ENCODE data around the gene PRSS16. TPM values are rescaled to one million over a fixed set of nuclear protein-coding genes. Genes with fewer than 3 reads are reported as not detected.

Gene PRSS16
- total RNA-seq, 1 experiment from 2014 or later, result 32.5 TPM

DNA sequence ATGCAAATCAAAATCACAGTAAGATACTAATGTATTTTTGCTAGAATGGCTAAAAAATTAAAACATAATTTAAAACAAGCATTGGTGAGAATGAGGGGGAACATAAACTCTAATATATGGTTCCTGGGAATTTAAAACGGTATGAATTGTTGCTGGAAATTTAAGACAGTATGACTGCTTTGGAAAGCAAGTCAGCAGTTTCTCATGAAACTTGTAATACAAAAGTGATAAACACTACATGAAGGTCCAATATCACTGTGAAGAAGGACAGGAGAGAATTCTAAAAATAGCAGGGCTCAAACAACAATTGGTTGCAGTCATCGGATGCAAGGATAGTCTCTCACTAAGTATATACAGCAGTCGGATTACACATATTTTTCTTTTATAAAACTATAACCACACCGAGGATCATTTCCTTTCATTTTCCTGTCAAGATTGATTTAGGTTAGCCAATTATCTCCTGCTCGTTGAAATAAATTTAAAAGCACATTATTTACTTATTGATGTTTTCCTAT, 18.5 kb upstream of the PRSS16 start:
- BruUV-seq (replicated peaks), result no TSS peak
- H3K4me2 ChIP-seq, result no peak overlapping the region
- intact Hi-C loops (cut with micrococcal nuclease; ENCODE audit: unreplicated experiment), result no loop called here

DNA sequence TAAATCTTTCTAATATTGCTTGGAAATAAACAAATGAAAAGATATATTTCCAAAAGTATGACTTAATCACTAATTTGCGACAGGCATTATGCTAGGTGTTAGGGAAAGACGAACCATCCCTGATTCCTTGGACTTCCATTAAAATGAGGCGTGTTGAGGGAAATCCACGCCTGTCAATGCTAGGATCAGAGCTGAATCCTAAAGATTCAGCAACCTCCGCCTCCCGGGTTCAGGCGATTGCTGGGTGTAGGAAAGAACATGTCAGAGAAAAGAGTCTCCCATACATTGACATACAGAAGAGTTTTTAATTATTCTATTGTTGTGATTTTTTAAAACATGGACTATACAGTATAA, 16.8 kb upstream of the PRSS16 start:
- no peaks in the 10 kb centered on the region for H4K20me1 ChIP-seq (ENCODE audit: insufficient read depth)
- peaks cover 27% of the 10 kb centered on the region for H3F3A ChIP-seq (ENCODE audit: insufficient read depth, low read depth)
- peak; percentile 25 to 41 for DNase-seq
- CTCF ChIA-PET, result interaction anchor here (0.6 kb wide), 1 partner anchor 15 kb away, joined by 22 read pairs; no protein-coding TSS in a partner anchor
- no peaks in the 10 kb centered on the region for H3K79me2 ChIP-seq (ENCODE audit: low read depth)
- no peak for TF ChIP-seq EZH2 (IDR thresholded peaks at IDR 0.05; ENCODE audit: low read depth)
- TF ChIP-seq, protein P1, sequence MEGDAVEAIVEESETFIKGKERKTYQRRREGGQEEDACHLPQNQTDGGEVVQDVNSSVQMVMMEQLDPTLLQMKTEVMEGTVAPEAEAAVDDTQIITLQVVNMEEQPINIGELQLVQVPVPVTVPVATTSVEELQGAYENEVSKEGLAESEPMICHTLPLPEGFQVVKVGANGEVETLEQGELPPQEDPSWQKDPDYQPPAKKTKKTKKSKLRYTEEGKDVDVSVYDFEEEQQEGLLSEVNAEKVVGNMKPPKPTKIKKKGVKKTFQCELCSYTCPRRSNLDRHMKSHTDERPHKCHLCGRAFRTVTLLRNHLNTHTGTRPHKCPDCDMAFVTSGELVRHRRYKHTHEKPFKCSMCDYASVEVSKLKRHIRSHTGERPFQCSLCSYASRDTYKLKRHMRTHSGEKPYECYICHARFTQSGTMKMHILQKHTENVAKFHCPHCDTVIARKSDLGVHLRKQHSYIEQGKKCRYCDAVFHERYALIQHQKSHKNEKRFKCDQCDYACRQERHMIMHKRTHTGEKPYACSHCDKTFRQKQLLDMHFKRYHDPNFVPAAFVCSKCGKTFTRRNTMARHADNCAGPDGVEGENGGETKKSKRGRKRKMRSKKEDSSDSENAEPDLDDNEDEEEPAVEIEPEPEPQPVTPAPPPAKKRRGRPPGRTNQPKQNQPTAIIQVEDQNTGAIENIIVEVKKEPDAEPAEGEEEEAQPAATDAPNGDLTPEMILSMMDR (conservative IDR thresholded peaks at IDR 0.05), result no peak
- BruUV-seq (replicated peaks), result no TSS peak
- H3K4me1 ChIP-seq (replicated peaks; ENCODE audit: insufficient read depth), result peaks cover 9% of the 10 kb centered on the region; the same call in 1 of the 2 replicates
- H3K36me3 ChIP-seq (ENCODE audit: low read depth), result no peaks in the 10 kb centered on the region
- 0 out of 2 replicates have a peak overlapping the region, but pooled peaks have one; percentile 67 for H2AFZ ChIP-seq
- no peaks in the 10 kb centered on the region for H3K9me2 ChIP-seq (ENCODE audit: insufficient read depth)
- intact Hi-C loops (cut with micrococcal nuclease; ENCODE audit: unreplicated experiment), result loop anchor here (2.0 kb wide), 2 partner anchors 16 to 438 kb away; no protein-coding TSS in a partner anchor
- POLR2A ChIA-PET (ENCODE audit: unreplicated experiment), result no interaction called here
- peak overlapping the region; percentile 62 for H3K4me2 ChIP-seq
- peak overlapping the region; percentile 53 for H3K4me3 ChIP-seq
- H3K9me3 ChIP-seq (ENCODE audit: insufficient read depth, low read depth), result no peaks in the 10 kb centered on the region
- no peaks in the 10 kb centered on the region for H3K27me3 ChIP-seq (ENCODE audit: insufficient read depth, low read depth)
- peak overlapping the region; percentile 22; the same call in 1 of the 2 replicates for H3K27ac ChIP-seq

More for the DNA sequence above, 18.5 kb upstream of the PRSS16 start:
- H3K79me2 ChIP-seq (ENCODE audit: low read depth), result no peaks in the 10 kb centered on the region
- H2AFZ ChIP-seq, result no peak overlapping the region
- no peaks in the 10 kb centered on the region for H4K20me1 ChIP-seq (ENCODE audit: insufficient read depth)
- H3K4me3 ChIP-seq, result no peak overlapping the region
- no peaks in the 10 kb centered on the region for H3K36me3 ChIP-seq (ENCODE audit: low read depth)
- H3K27me3 ChIP-seq (ENCODE audit: insufficient read depth, low read depth), result no peaks in the 10 kb centered on the region
- no peaks in the 10 kb centered on the region for H3K9me2 ChIP-seq (ENCODE audit: insufficient read depth)
- DNase-seq, result no peak
- ChIA-PET POLR2A (ENCODE audit: unreplicated experiment) (no interaction called here), CTCF (no interaction called here)
- TF ChIP-seq, protein P1 (conservative IDR thresholded peaks at IDR 0.05), result no peak
- no peak for TF ChIP-seq EZH2 (IDR thresholded peaks at IDR 0.05; ENCODE audit: low read depth)
- H3K27ac ChIP-seq, result no peak overlapping the region
- no peaks in the 10 kb centered on the region for H3K9me3 ChIP-seq (ENCODE audit: insufficient read depth, low read depth)
- peaks cover 27% of the 10 kb centered on the region for H3F3A ChIP-seq (ENCODE audit: insufficient read depth, low read depth)
- H3K4me1 ChIP-seq (replicated peaks; ENCODE audit: insufficient read depth), result no peaks in the 10 kb centered on the region

DNA sequence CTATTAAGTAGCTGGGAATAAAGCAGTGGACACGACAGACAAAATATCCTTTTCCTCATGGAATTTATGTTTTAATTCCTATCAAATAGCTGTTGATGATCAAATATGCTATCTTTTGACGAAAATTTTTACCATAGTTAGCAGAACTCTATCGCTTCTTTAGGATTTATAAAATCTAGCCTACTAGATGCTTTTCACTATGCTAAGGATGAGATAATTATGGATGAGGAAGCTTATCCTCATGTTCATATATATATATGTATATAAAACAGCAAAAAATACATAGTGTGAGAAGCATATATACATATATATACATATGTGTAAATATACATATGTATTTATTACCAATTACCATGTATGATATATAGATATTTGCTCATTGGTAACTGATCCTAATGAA, 12.9 kb upstream of the PRSS16 start:
- H3K9me2 ChIP-seq (ENCODE audit: insufficient read depth), result no peaks in the 10 kb centered on the region
- peaks cover 13% of the 10 kb centered on the region; the same call in 1 of the 2 replicates for H3K4me1 ChIP-seq (replicated peaks; ENCODE audit: insufficient read depth)
- peak overlapping the region; percentile 94 for H3K4me2 ChIP-seq
- H3K36me3 ChIP-seq (ENCODE audit: low read depth), result no peaks in the 10 kb centered on the region
- no peak for DNase-seq
- no peak overlapping the region for H3K27ac ChIP-seq
- H3F3A ChIP-seq (ENCODE audit: insufficient read depth, low read depth), result peaks cover 39% of the 10 kb centered on the region
- H3K9me3 ChIP-seq (ENCODE audit: insufficient read depth, low read depth), result no peaks in the 10 kb centered on the region
- CTCF ChIA-PET, result interaction anchor here (0.5 to 1.1 kb wide), 3 partner anchors 54 to 357 kb away, joined by 3 to 8 read pairs (median 7); no protein-coding TSS in a partner anchor
- intact Hi-C loops (cut with micrococcal nuclease; ENCODE audit: unreplicated experiment), result no loop called here
- no peaks in the 10 kb centered on the region for H3K79me2 ChIP-seq (ENCODE audit: low read depth)
- peak overlapping the region; percentile 72; the same call in 1 of the 2 replicates for H2AFZ ChIP-seq
- BruUV-seq (replicated peaks), result no TSS peak
- H3K27me3 ChIP-seq (ENCODE audit: insufficient read depth, low read depth), result no peaks in the 10 kb centered on the region
- peak overlapping the region; percentile 65 for H3K4me3 ChIP-seq
- TF ChIP-seq, protein P1 (conservative IDR thresholded peaks at IDR 0.05), result no peak
- TF ChIP-seq EZH2 (IDR thresholded peaks at IDR 0.05; ENCODE audit: low read depth), result no peak
- POLR2A ChIA-PET (ENCODE audit: unreplicated experiment), result no interaction called here
- H4K20me1 ChIP-seq (ENCODE audit: insufficient read depth), result no peaks in the 10 kb centered on the region
